Colon (tissue), 2 donors: ENCODE measurements around the gene TSPAN3.

Source experiments
- FAIRE-seq: peaks from 2 replicates; lab custom pipeline; 2012; peaks lifted over from hg19 to GRCh38; lab: Jason Lieb, UNC
- donor health status: control.
- donor health status: control.

The TSPAN3 gene

DNA sequence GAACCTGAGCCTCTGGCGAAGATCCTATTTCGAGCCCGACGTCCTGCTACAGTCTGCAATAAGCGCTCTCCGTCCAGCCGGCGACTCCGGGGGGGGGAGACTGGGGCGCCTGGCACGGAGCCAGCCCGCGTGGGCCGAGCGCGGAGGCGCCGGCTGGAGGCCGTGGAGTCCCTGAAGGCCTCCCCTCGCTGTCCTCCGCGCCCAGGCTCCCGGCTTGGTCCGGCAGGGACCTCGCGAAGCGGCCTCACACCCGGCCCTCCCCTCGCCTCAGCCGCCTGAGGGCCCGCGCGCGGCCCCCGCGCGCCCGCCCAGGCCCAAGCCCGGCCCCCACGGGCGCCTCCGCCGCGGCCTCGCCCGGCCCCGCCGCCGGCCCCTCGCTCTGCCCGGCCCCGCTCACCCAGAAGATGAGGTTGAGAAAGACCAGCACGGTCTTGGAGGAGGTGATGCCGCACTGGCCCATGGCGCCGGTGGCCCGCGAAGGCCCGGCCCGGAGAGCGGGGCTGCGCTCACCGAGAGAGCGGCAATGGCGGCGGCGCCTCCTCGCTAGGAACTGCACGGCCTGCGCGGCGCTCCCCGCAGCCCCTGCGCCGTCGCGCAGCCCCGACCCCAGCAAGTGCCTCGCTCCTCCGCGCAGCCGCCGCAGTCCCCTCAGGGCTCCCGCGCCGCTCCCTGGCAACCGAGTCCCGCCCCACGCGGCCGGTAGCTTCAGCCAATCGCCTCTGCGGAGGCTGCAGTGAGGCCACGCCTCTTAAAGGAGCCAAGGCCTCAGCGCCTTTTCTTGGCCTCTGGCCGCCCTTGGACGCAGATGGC lies at the start of gene TSPAN3:
TSS of gene TSPAN3 (minus strand) at position 615 of the 810 bp plus-strand sequence. CDS start at position 460, 155 bp downstream.
- no peak for FAIRE-seq

DNA sequence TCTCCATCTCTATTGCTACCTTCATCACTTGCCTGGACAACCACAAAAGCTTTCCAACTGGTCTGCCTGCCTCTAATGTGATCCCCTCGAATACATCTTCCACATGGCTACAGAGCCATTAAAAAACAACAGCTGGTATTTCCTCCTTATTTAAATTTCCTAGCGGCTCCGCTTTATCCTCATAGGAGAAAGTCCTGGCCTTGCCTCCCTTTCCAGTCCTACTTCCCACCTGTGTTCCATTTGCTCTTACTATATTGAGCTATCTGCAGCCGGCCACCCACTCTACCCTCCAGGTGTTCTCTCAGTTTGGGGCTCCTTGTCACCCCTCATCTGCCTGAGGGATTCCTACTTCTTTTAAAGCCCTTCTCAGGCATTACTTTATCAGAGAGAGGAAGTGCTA lies 49.7 kb upstream of the TSPAN3 start:
- FAIRE-seq = no peak

DNA sequence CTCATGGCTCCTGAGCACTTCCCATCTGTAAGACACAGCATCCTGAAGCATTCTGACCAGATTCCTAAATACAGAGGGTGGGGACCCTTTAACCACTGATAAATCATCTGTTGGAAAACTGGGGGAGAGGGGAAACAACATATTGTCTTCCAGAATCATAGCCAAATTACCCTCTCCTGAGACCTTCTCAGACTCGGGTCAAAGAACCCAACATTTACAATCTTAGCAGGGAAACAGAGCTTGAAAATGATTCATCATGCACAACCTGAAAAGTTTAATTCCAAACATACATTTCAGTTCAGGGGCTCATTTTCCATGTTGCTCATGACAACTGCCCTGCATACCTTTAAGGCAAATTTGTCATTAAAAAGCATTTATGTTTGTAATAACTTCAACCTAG lies 48.5 kb upstream of the TSPAN3 start:
- no peak for FAIRE-seq

GRCh38 chr15:77118882-77119321 lies 48.0 kb upstream of the TSPAN3 start:
- FAIRE-seq = no peak

DNA sequence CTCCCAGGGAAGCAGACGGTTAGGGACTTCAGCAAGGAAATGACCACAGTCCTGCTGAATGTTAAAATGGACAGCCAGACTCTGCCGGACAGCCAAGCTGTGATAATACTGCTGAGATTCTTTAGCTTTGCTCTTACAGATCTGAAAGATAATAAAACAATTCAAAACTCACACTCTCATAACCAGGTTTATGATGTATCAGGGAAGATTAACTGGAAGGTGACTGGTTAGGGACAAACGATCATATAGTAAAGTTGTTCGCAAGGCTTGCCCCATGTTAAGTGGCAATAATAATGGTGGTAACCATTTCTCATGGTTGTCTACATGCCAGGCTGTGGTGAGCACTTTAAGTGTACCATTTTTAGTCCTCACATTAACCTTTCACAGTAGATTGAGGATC lies 44.3 kb upstream of the TSPAN3 start:
- no peak for FAIRE-seq

- FAIRE-seq = no peak
Observed at GRCh38 chr15:77112838-77113504, 42.1 kb upstream of the TSPAN3 start.

GRCh38 chr15:77111789-77112188 lies 40.9 kb upstream of the TSPAN3 start:
- no peak for FAIRE-seq

DNA sequence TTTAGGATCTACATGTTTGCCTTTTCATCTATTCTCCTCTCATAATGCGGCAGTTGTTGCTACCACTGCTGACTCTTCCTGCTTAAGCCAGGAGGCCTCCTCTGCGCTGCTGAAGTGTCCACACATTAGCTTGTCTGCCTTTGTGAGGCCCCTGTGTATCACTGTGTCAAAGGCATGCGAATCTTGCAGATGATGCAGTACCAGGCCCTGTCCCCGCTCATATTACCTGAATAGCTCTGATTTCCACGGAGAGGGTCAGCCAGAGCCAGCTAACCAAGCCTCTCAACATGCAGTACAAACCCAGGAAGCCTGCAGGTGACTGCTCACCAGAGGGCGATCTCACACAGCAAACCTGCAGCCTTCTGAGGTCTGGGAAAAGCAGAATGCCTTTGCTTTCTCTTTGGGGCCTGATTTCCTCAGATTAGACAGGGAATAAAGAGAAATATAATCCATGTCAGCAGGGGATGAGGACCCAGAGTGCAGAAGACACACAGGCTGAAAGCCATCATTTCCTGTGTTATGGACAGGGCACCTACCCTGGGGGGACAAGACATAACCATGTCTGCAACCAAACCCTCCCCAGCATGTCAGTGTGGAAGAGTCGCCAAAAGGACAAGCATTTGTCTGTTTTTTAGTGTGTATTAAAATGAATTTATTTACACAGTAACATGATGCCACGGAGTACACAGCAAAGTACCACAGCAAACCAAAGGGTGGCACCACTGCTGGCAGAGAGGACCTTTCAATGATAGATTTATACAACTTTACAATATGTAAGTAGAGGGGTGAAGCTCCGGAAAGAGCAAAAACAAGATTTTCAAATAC lies 36.8 kb upstream of the TSPAN3 start:
- no peak for FAIRE-seq

DNA sequence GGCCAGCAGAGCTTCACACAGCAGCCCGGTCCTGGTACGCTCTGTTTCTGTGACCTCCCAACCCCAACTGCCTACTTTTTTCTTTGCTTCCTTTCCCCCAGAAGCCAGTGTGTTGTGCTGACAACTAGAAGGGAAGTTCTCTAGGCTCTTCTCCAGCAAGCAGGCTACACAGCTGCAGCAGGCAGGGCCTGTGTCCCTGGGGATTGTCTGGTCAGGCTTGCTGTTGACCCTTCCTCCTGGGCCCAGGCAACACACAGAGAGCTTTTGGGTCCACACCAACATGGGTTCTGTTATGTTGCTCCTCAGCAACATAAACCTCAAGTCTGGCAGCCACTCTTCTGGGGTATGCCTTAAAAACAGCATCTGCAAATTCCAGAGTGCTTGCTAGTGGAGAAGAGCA lies 36.2 kb upstream of the TSPAN3 start:
- no peak for FAIRE-seq

DNA sequence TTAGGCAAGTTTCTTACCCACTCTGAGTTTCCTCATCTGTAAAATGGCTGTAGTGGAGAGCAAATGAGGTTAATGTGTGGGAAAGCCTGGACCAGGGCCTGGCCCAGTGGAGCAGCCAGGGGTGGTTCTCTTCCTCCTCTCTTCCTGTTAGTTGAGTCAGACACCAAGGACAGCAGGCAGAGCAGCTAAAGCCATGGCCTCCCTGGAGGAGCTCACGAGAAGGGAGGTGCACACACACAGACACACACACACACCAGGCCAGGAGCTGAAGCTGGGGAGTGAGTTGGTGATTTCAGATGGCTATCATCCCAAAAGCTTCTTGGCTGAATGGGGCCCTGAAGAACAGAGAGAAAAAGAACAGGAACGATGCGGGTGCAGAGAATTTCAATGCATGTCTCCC lies 33.2 kb upstream of the TSPAN3 start:
- FAIRE-seq = no peak

DNA sequence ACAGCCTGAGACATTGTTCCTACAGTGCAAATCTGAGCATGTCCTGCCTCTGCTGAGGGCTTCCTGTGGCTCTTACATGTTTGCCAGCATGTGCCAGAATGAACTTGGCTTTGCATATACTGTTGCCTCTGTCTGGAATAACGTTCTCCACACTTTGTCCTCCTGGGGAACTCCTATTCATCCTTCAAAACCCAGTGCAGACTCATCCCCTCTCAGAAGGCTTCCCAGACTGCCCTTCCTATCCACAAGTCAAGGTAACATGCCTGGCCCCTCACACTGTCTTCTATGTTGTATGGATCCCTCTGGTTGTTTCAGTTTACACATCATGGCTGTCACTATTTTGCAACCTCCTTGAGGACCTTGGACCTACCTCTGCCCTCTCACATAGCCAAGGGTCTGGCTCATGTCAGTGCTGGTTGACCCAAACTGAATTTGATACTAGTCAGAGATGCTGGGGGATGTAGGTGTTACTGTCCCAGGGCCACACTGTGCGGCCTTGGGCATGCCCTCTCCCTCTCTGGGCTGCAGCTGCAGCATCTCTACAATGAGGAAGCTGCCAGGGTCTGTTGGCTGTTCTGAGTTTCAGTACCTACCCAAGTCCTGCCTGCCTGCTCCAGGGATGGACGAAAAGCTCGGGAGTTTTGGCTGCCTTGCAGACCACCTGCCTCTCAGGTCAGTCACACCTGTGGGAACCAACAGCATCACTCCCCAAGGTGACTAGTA lies 29.0 kb upstream of the TSPAN3 start:
- FAIRE-seq = no peak

GRCh38 chr15:77098572-77098971 lies 27.7 kb upstream of the TSPAN3 start:
- no peak for FAIRE-seq

GRCh38 chr15:77097921-77098320 lies 27.0 kb upstream of the TSPAN3 start:
- no peak for FAIRE-seq

DNA sequence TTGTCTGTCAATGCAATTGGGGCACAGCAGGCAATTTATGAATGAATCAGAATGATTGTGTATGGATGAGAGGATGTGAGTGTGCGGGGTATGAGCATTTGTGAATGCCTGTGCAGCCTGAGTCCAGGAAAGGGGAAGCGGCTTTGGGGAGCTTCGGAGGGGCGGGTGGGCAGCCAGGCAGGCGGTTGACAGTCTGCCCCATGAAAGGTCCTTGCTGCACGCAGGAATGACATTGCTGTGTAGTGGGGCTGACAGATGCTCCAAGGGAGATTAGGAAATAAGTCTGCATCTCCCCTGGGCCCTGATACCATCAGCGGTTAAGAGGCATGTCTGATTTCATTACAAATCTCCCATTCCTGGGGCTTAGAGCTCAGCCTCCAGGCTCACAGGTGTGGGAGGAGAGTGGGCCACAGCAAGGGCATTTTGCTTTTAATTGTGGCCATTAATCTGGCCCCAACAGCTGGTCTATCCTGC lies 26.4 kb upstream of the TSPAN3 start:
- FAIRE-seq = no peak

DNA sequence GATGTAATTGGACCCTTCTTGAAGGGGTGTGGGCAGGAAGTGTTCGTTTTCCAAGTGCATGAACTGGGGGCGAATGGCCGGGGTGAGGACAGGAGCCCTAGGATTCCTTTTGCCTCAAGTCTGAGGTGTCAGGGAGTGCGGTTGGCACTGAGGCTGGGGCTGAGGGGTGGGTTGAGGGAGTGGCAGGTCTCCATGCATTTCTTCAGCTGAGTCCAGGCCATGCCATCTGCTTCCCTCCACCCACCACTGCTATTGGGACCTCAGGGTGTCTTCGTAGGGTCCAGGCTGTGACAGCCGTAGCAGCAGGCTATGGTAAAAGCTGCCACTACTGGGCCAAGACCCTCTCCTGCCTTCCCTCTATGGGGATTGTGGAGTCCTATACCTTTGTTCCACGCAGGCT lies 25.6 kb upstream of the TSPAN3 start:
- no peak for FAIRE-seq

GRCh38 chr15:77096138-77096537 lies 25.2 kb upstream of the TSPAN3 start:
- no peak for FAIRE-seq

DNA sequence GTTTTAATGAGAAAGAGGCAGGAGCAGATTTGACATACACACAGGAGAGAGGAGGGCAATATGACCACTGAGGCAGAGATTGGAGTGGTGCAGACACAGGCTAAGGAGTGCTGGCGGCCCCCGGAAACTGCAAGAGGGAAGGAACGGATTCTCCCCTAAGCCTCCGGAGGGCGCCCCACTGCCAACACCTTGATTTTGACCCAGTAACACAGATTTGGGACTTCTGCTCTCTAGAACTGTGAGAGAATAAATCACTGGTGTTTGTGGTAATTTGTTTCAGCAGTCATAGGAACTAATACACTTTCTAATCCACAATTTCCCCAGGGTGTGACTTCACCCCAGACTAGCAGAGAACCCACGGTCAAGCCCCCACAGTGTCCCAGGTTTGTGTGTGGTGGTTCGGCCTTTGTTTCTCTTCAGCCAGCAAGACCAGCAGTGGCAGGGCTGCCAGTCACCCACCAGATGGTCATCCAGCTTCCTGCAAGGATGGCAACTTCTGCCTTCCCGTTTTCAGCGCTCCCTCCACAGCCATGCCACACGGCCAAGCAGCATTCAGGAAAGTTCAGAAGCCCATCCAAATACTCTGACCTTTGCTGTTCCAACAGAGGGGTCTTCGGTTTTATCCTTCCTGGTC lies 23.6 kb upstream of the TSPAN3 start:
- no peak for FAIRE-seq

- no peak for FAIRE-seq
Observed at GRCh38 chr15:77093436-77093835, 22.5 kb upstream of the TSPAN3 start.

DNA sequence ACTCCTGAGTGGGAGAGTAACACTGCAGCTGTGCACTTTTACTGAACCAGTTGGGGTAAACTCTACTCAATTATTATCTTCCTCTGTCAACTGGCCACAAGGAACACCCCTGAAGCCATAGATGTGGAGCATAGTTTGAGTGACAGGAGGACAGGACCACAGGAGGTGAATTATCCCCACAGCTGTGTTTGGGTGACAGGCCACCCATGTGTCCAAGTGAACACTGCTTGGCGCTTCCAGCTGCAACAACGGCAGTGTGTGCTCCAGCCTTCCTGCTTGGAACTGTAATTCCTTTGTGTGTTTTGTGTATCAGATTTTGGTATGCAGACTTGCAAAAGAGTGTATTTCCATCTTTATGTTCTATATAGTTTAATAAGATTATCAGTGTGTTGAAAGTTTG lies 20.2 kb upstream of the TSPAN3 start:
- no peak for FAIRE-seq

DNA sequence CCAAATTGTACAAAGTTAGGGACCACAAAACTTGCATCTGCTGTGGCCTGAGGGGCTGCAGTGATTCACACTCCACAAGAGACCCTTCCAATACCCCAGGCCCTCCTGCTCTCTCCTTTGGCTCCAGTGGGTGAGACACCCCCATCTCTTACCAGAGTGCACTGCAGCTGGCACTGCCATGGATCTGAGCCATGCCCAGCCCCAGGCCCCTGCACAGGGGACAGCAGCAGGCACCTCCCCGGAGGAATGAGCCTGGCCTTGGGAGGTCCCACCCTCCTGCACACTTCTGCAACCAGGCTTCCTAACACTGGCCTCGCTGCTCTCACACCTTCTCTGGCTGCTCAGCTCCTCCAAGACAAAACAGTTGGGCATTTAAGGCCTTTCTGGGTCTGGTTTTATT lies 16.3 kb upstream of the TSPAN3 start:
- no peak for FAIRE-seq

- FAIRE-seq = no peak
Observed at GRCh38 chr15:77085297-77085696, 14.4 kb upstream of the TSPAN3 start.

GRCh38 chr15:77084436-77084835 lies 13.5 kb upstream of the TSPAN3 start:
- no peak for FAIRE-seq
